ENCODE measurements around the gene VILL.
"Not testable (repeated sequence)": the region's sequence is repeated elsewhere in the genome, so short reads cannot be mapped to it uniquely, and the experiment has no call there.

Gene VILL

GRCh38 chr3:37987315-37987697 is 3.3 kb upstream of the VILL start:
- DNase-seq, result no peak

GRCh38 chr3:37987751-37988179 is 2.8 kb upstream of the VILL start:
- no peak for DNase-seq

DNA sequence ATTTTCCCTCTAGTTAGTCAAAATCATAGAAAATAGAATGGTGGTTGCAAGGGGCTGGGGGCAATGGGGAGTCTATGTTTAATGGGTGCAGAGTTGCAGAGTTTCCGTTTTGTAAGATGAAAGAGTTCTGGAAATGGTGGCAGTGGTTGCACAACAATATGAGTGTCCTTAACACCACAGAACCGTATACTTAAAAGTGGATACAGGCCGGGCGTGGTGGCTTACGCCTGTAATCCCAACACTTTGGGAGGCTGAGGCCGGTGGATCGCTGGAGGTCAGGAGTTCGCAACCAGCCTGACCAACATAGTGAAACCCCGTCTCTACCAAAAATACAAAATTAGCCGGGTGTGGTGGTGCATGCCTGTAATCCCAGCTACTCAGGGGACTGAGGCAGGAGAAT is 2.2 kb upstream of the VILL start:
- DNase-seq, result not testable (repeated sequence)

GRCh38 chr3:37988931-37989525 is 1.6 kb upstream of the VILL start:
- DNase-seq, result no peak

- DNase-seq, result no peak
Observed at GRCh38 chr3:37989821-37990480, 635 bp upstream of the VILL start.

DNA sequence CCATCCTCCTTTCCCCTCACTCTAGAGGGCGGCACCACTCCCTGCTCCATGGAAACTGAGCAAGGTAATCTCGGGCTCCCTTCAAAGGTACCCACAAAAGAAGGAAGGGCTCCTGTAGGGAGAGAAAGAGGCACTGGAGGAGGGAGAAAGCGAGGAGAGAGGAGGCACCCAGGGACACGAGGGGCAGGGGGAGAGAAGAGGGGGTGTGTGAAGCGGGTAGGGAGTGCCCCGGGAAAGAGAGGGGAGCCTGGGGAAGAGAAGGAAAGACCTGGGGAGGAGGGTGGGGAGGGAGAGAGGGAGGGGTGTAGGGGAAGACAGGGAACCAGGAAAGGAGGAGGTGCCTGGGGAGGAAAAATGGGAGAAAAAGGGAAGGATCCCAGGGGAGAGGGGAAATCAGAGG is 523 bp downstream of the VILL start:
- no peak for DNase-seq

DNA sequence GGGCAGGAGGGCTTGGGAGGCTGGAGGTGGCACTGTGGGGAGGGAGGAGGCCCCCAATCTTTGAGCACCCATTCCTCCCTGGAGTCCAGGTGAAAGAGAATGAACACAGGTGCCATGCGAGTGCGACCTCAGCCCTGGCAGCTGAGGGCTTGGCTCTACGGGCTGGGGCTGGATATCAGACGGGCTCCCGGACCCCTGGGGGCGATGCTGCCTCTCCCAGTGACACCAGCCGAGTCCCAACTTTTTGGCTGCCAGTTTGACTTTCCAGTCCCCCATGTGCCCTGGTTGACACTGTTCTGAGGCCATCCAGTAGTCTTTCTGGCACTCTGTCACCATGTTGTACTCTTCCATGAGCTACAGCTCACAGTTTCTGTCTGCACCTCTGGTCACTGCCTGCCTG is 1.2 kb downstream of the VILL start:
- DNase-seq, result no peak

DNA sequence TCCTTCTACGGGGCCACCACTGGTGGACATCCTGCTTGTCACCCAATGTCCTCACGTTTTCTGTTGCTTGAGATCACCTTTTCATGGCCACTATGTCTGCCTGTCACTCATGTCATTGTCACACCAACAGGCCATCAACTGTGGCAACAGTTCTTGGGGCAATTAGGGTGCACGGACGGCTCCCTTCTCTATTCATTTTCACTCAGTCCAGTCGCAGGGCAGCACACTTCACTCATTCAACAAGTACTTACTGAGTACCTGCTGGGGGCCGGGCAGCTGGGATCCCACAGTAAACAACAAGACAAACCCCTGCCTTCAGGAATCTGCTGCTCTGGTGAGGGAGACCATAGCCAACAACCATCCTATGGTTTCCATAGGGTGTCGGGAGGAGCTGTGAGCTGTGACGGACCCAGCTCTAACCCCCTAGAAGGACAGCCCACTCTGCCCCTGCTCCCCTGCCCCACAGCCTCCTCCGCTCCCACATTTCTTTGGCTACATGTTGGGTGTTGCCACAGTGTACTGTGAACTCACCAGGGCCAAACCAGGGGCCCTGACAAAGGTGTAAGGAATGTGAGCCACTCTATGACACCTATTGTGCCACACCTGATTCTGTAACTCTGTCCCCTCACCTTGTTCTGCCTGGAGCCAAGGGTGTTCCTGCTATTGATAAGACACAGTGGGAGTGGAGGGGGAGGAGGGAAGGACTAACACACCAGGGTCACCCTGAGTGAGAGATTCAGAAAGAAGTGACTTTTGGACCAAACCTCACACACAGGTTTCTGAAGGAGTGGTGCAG is 1.9 kb downstream of the VILL start:
- no peak for DNase-seq

GRCh38 chr3:37993067-37993455 is 2.5 kb downstream of the VILL start:
- no peak for DNase-seq

GRCh38 chr3:37993460-37993819 is 2.9 kb downstream of the VILL start:
- DNase-seq, result no peak

- DNase-seq, result no peak
Observed at GRCh38 chr3:37993820-37994638, 3.4 kb downstream of the VILL start.

DNA sequence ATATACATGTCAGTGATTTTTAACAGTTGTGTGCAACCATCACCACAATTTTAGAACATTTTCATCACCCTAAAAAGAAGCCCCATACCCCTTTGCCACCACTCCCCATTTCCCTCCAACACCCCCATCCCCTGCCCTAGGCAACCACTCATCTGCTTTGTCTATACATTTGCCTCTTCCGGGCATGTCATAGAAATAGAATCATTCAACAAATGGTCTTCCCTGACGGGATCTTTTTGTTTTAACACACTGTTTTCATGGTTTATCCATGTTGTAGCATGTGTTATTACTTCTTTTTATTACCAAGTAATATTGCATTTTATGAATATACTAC is 4.0 kb downstream of the VILL start:
- no peak for DNase-seq

- DNase-seq, result no peak
Observed at GRCh38 chr3:37995652-37996641, 5.4 kb downstream of the VILL start.

GRCh38 chr3:37996785-37997301 is 6.3 kb downstream of the VILL start:
- DNase-seq, result peak; percentile 41 to 55

GRCh38 chr3:37997342-37997741 is 6.8 kb downstream of the VILL start:
- DNase-seq, result no peak

- no peak for DNase-seq
Observed at GRCh38 chr3:37997791-37998370, 7.3 kb downstream of the VILL start.

DNA sequence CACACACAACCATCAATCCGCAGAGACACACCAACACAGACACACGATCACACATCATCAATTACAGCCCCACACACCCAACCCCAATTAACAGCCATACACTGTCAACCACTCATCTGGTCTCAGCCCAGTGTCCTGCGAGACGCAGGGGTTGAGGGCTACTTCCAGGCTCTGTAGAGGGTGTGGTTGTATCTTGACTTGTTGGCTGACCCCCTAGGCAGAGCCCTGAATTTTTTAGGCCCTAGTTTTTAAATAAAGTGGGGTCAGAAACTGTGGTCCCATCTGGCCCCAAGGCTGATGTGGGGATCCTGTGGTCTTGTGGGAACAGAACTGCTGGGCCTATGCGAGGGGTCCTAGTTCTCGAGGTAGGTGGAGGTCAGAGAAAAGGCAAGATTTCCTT is 9.2 kb downstream of the VILL start:
- no peak for DNase-seq

- DNase-seq, result no peak
Observed at GRCh38 chr3:38000242-38000916, 9.8 kb downstream of the VILL start.

DNA sequence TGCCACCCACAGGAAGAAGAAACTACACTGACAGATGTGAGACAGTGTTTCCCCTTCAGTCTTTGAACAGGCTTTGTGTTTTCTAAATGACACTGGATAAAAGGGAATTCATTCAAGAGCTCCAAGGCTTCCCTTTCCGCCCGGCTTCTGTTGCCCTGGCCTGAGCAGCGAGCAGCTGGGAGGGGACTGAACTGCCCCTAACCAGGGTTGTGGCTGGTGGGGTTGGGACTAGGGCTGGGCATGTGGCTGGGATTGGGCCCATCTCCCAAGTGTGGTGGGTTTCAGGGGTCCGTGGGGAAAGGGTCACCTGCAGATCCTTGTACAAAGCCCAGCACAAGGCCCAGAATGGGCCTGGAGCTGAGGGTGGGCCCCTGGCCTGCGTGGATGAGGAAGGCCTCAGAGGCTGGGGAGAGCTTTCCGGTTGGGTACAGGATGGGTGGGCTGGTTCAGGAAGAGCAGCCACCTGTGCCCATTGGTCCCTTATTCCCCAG is 10.4 kb downstream of the VILL start:
- DNase-seq, result no peak

GRCh38 chr3:38001456-38002081 is 11.0 kb downstream of the VILL start:
- DNase-seq, result no peak

Data from NCI-H1930 (cell line).